Hepatocyte (in vitro differentiated cells): Measurements from ENCODE around the gene UQCRFS1. TPM values are rescaled to one million over a fixed set of nuclear protein-coding genes. Genes with fewer than 3 reads are reported as not detected.

Experiments
- DNase-seq: peaks from one replicate; pipeline ENCODE4 v3.0.0-alpha.2; 2016; ENCODE audit warnings: low spot score
- H2AFZ ChIP-seq: fragments of 200-600 bp; sonication (generic); 2 replicates; pipeline ENCODE4 v1.6.0; 2016; ENCODE audit warnings: antibody characterized with exemption, mild to moderate bottlenecking
- H3K27ac ChIP-seq: fragments of 200-600 bp; sonication (generic); 2 replicates; pipeline ENCODE4 v1.5.1; 2016; ENCODE audit warnings: mild to moderate bottlenecking
- H3K27me3 ChIP-seq: fragments of 200-600 bp; sonication (generic); 2 replicates; pipeline ENCODE4 v1.6.1; 2016
- H3K36me3 ChIP-seq: fragments of 200-600 bp; sonication (generic); replicated peaks from 2 replicates; pipeline ENCODE4 v1.5.1; 2016; ENCODE audit warnings: low read depth; ENCODE audit not compliant: insufficient read depth
- H3K4me1 ChIP-seq: fragments of 200-600 bp; sonication (generic); 2 replicates; pipeline ENCODE4 v1.5.1; 2016; ENCODE audit warnings: mild to moderate bottlenecking, moderate library complexity; ENCODE audit not compliant: insufficient read depth
- H3K4me2 ChIP-seq: fragments of 200-600 bp; sonication (generic); 2 replicates; pipeline ENCODE4 v1.6.0; 2016
- H3K4me3 ChIP-seq: fragments of 200-600 bp; sonication (generic); 2 replicates; pipeline ENCODE4 v1.5.1; 2016; ENCODE audit warnings: mild to moderate bottlenecking
- H3K79me2 ChIP-seq: fragments of 200-600 bp; sonication (generic); 2 replicates; pipeline ENCODE4 v1.6.0; 2017; ENCODE audit warnings: mild to moderate bottlenecking
- H3K9me2 ChIP-seq: fragments of 200-600 bp; sonication (generic); replicated peaks from 2 replicates; pipeline ENCODE4 v1.6.0; 2017; ENCODE audit warnings: mild to moderate bottlenecking; ENCODE audit not compliant: insufficient read depth
- H3K9me3 ChIP-seq: fragments of 200-600 bp; sonication (generic); 2 replicates; pipeline ENCODE4 v1.5.1; 2016; ENCODE audit warnings: low read depth, mild to moderate bottlenecking
- H4K20me1 ChIP-seq: fragments of 200-600 bp; sonication (generic); 2 replicates; pipeline ENCODE4 v1.6.0; 2016; ENCODE audit warnings: mild to moderate bottlenecking; ENCODE audit not compliant: insufficient read depth, poor library complexity, severe bottlenecking
- CTCF ChIP-seq: fragments of 200-600 bp; sonication (generic); IDR thresholded peaks from 2 replicates; pipeline ENCODE4 v1.5.1; 2016; ENCODE audit warnings: antibody characterized with exemption, mild to moderate bottlenecking; ENCODE audit not compliant: poor library complexity
- EZH2 ChIP-seq: fragments of 200-600 bp; sonication (generic); IDR thresholded peaks from 2 replicates; pipeline ENCODE4 v1.6.1; 2016; ENCODE audit warnings: antibody characterized with exemption, mild to moderate bottlenecking, borderline replicate concordance
- EZH2phosphoT487 ChIP-seq: fragments of 200-600 bp; sonication (generic); IDR thresholded peaks from one replicate; pipeline ENCODE4 v1.6.1; 2018; ENCODE audit warnings: antibody characterized with exemption, mild to moderate bottlenecking, low read depth, moderate library complexity; ENCODE audit not compliant: unreplicated experiment, severe bottlenecking
- WGBS: methylation state at CpG from one replicate; pipeline ENCODE4 v1.1.6; 2016; ENCODE audit warnings: low lambda C conversion rate; ENCODE audit errors: missing lambda C conversion rate; 5-methylcytosine and 5-hydroxymethylcytosine counted together
- polyA plus RNA-seq: library from polyadenylated mRNA; unstranded; fragments of >200 nt; fragmentation: Nextera tagmentation; extraction: Ambion mirVana; gene quantifications from 2 replicates; pipeline ENCODE4 v1.2.1, GENCODE V29; 2016
- total RNA-seq: library from RNA; depleted of rRNA; stranded (reverse); fragments of >200 nt; gene quantifications from 2 replicates; pipeline ENCODE4 v1.2.3, GENCODE V29; 2014

UQCRFS1 gene
- total and polyA plus RNA-seq, 2 experiments from 2014 or later = 45.0 to 79.0 TPM

DNA sequence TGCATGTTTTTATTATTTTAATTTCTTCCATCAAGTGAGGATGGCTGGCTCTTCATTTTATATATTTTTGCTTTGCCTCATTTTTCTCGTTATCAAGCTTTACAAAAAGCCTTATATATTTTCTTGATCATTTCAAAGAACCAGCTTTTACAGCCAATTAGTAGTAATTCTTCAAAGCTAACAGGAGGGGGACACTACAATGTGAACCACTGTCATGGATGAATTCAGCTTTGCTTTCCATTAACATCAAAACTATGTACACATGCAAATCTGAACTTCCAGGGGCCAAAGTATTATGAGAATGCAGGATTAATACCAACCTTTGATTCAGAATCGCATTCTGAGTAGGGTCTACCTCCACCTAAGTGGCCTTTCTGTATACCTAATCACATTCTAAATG, 11.1 kb downstream of the UQCRFS1 start:
- Histone ChIP-seq H2AFZ (no peak overlapping the region), H3K4me3 (no peak overlapping the region), H3K4me1 (no peaks in the 10 kb centered on the region), H3K27me3 (no peaks in the 10 kb centered on the region), H3K27ac (no peak overlapping the region), H3K4me2 (no peak overlapping the region), H4K20me1 (peaks cover 3% of the 10 kb centered on the region), H3K9me3 (no peaks in the 10 kb centered on the region), H3K9me2 (no peaks in the 10 kb centered on the region), H3K36me3 (no peaks in the 10 kb centered on the region), H3K79me2 (peaks cover 22% of the 10 kb centered on the region)
- TF ChIP-seq EZH2phosphoT487 = no peak
- TF ChIP-seq CTCF = no peak
- no peak for TF ChIP-seq EZH2
- DNase-seq = no peak
- WGBS = 88% methylated on average over 2 of the region's 2 CpGs

- no peak overlapping the region for H2AFZ ChIP-seq
- H3K79me2 ChIP-seq = no peaks in the 10 kb centered on the region
- no peak overlapping the region for H3K4me2 ChIP-seq
- no peaks in the 10 kb centered on the region for H3K4me1 ChIP-seq
- H3K27ac ChIP-seq = no peak overlapping the region
- 47% methylated on average over 2 of the region's 2 CpGs for WGBS
- TF ChIP-seq EZH2phosphoT487 (no peak), EZH2 (no peak), CTCF (no peak)
- no peak overlapping the region for H3K4me3 ChIP-seq
- no peaks in the 10 kb centered on the region for H4K20me1 ChIP-seq
- no peaks in the 10 kb centered on the region for H3K27me3 ChIP-seq
- H3K9me2 ChIP-seq = no peaks in the 10 kb centered on the region
- no peaks in the 10 kb centered on the region for H3K9me3 ChIP-seq
- DNase-seq = no peak
- no peaks in the 10 kb centered on the region for H3K36me3 ChIP-seq
Measured at GRCh38 chr19:29194658-29195057, 18.3 kb downstream of the UQCRFS1 start.

GRCh38 chr19:29193155-29193554, 19.8 kb downstream of the UQCRFS1 start:
- H3K9me2 ChIP-seq = no peaks in the 10 kb centered on the region
- no peaks in the 10 kb centered on the region for H3K36me3 ChIP-seq
- TF ChIP-seq EZH2 (no peak), CTCF (no peak), EZH2phosphoT487 (no peak)
- no peak overlapping the region for H2AFZ ChIP-seq
- H3K4me2 ChIP-seq = no peak overlapping the region
- H4K20me1 ChIP-seq = no peaks in the 10 kb centered on the region
- H3K27me3 ChIP-seq = no peaks in the 10 kb centered on the region
- DNase-seq = no peak
- 87% methylated on average over 5 of the region's 5 CpGs for WGBS
- H3K9me3 ChIP-seq = no peaks in the 10 kb centered on the region
- no peak overlapping the region for H3K27ac ChIP-seq
- no peak overlapping the region for H3K4me3 ChIP-seq
- no peaks in the 10 kb centered on the region for H3K4me1 ChIP-seq
- no peaks in the 10 kb centered on the region for H3K79me2 ChIP-seq

DNA sequence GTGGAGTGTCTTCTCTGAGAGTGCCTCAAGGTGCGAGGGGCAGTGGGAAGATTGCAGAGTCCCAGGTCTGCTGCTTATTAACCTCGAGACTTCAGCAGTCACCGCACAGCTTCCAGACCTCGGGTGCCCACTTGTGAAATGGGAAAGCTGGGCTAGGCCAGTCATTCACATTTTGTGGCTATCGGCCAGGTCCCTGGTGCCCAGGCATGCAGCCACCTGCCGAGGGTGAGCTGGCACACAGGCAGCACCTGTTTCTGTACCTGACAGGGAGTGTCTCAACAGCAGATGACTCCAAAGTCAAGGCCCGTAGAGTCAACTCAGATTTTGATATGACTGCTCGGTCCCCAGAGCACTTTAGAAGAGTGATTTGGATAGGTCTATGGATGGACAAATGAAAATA, 21.9 kb downstream of the UQCRFS1 start:
- no peaks in the 10 kb centered on the region for H3K36me3 ChIP-seq
- H4K20me1 ChIP-seq = no peaks in the 10 kb centered on the region
- H2AFZ ChIP-seq = no peak overlapping the region
- WGBS = 91% methylated on average over 8 of the region's 8 CpGs
- H3K4me3 ChIP-seq = no peak overlapping the region
- TF ChIP-seq EZH2phosphoT487 (no peak), CTCF (no peak), EZH2 (no peak)
- no peaks in the 10 kb centered on the region for H3K79me2 ChIP-seq
- no peak overlapping the region for H3K27ac ChIP-seq
- no peaks in the 10 kb centered on the region for H3K9me3 ChIP-seq
- no peak for DNase-seq
- no peak overlapping the region for H3K4me2 ChIP-seq
- no peaks in the 10 kb centered on the region for H3K4me1 ChIP-seq
- no peaks in the 10 kb centered on the region for H3K27me3 ChIP-seq
- no peaks in the 10 kb centered on the region for H3K9me2 ChIP-seq
